ENCODE measurements around the gene HDAC4.

Gene HDAC4

DNA sequence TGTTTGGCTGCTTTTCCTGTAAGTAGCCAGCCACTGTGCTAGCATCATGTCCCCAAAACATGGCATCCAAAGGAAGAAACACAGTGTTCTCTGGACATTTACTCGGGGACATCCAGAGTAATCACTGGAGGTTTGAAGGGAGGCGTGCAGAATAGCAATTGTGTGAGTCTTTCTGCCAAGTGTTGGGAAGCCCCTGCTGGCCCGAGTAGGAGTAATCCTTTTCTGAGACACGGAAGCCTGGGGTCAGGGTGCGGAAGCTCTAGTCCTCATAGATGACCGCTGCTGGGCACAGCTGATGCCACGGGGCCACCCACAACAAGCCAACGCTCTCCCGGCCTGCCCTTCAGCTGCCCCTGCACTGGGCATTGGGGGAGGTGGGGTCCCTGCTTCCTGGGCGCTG, 24.8 kb upstream of the HDAC4 start:
- no peak for DNase-seq

DNA sequence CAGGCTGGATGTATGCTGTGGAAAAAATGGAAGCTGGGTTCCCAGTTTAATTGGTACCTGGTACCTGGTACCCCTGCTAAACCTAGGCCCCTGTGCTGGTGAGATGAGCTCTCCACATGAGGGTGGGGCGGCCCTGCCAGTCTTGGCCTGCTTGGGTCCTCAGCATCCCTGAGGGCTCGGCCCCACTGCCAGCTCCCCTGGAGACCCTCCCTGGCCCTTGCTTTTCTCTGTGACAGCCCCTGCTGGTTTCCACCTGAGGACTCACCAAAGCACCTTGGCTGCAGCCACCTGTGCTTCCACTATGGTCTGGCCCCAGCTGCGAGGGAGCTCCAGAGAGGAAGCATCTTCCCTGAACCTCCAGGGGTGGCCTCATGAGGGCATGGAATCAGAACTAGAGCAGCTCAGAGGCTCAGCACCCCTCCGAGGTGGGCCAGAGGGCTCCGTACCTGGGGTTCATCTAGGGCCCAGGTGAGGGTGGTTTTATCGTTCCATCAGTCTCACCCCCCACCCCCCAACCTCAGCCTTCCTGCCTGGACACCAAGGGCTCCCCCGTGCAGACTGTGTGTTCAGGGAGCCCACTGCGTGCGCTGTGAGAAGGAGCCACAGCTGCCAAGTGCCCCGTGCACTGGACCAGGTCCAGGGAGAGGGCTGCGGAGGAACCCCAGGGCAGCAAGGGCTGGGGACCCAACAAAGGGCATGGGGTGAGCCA, 23.7 kb upstream of the HDAC4 start:
- DNase-seq, result no peak

DNA sequence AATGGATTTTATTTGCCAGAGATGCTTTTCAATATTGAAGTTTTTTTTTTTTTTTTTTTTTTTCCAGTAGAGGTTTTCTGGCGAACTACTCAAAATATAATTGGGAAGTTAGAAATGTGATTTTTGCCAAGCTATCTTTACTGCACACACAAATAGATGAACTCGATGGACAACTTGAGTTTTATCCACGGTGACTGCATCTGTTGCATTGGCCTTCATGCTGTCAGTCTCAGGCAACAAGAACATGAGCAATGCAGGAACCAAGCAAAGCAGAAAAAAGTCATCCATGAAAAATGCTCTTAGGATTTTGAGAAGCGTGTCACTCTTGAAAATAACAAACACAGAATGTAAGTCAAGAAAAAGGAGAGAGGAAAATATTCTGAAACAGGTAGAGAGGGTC, 22.7 kb upstream of the HDAC4 start:
- DNase-seq, result no peak

DNA sequence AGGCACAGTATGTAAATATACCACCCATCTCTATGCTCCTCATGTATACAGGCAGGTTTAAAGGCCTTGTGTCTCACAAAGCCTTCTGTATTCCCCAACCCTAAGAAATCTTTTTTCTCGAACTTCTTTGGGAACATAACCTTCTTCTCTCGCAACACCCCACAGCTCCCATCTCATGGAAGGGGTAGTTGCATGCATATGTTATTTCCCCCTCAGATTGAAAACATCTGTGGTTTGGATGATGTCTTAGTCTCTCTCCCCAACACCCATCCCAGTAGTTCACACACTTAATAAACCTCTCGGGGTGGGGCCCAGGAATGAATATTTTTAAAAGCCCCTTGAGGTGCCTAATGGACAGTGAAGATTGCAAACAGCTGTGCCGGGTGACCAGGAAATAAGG, 21.0 kb upstream of the HDAC4 start:
- no peak for DNase-seq

DNA sequence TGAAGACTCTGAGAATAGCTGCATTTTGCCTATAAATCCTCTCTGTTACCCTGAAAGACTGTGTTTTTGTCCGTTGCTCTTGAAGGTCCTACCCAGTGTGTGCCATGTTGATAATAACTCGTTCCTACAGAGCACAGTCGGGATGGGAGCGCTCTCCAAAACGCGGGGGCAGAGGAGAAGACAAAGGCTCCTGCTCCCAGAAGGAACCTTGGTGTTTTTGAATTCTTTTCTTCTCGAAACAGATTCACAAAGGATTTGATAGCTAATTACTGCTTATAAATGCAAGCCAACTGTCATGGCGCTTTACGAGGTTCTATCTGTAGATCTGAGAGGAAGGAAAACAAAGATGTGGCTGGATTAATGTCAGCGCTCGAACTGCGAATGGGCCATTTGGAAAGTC, 19.3 kb upstream of the HDAC4 start:
- no peak for DNase-seq

DNA sequence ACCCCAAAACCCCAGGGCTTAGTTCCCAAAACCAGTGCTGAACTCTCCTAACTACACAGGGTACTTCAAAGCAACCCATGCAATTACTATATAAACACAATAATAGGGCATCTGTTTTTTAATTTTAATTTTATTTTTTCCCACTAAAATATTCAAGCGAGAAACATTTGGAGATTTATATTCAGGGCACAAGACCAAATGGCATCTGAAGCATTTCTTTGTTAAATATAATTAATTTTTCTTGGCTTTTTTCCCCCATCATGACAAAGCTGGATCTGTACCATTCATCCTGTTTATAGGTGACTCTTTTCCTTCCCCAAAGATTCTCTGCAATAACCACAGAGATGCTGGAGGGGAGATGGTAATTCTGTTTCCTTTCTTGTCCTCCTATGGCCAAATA, 18.1 kb upstream of the HDAC4 start:
- DNase-seq, result no peak

DNA sequence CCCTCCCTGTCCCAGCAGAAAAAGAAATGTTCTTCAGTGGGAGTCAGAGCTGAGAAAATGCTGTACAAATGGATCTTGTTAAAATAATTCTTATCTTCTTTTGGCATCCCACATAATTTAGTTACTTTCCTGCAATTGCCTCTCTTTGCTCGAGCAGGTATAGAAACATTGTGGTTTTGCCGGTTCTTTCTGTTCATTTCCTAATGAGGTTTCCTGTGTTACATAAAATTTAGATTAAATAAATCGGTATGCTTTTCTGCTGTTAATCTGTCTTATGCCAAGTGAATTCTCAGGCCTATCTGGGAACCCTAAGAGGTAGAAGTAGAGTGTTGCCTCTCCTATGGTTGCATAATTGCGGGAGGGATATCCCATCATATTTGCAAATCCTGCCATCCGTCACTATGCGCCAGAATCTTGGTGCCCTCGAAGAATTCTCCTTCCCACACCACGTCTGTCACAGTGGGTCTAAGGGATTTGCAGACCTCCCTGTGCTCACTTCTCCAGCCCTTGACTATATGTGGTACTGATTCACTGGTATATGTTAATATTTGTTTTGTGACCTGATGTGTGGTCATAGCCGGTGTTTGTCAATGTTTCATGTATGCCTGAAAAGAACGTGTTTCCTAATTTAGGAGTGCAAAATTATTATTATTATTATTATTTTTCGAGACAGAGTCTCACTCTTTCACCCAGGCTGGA, 12.2 kb upstream of the HDAC4 start:
- DNase-seq, result no peak

DNA sequence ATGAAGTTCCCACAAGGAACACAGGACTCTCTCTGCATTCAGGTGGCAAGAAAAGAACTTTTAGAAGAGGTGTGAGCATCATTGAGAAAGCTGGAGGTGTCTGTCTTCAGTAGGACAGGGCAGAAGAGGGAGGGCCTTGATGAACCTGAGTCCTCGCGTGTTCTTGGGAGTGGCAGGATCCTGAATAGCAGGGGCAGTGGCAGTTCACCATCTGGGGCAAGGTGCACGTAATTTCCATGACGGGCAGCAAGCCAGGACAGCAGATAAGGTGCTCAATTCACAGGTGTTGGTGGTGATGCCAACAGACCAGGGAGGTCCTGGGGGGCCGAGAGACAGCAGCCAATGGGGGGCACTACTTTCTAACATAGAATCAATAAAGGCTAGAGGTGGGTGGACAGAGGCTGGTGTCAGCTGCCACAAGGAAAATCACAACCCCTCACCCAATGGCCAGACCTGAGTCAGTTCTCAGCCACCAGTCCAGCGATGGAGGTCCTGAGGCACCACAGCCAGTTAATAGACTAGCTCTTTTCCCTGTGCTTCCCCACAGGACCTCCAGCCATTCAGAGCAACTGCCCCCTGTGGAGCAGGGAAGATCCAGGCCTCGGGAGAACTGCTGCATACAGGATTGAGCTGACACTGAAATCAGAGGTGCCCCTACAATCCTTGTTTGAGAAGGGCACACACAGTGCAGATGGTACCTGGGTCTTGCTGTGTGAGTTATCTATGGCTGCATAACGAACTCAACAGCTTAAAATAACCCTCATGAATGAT, 10.9 kb upstream of the HDAC4 start:
- DNase-seq, result no peak

DNA sequence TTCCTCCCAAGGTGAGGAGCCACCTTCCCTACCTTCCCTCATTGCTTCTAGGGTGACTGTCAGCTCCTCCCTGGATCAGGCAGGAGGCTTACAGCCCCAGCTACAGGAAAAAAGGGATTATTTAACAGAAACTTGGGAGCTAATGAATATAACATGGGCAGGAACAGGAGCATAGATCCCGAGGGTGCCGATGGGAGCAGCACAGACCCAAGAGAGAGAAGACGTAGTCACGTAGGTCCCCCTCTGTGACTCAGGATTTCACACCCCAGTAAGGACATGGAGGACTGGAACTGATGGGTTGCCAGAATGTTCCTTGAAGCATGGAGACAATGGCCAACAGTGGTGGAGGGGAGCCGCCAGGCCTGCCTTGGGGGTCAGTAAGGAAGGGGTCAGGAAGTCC, 10.3 kb upstream of the HDAC4 start:
- DNase-seq, result no peak

DNA sequence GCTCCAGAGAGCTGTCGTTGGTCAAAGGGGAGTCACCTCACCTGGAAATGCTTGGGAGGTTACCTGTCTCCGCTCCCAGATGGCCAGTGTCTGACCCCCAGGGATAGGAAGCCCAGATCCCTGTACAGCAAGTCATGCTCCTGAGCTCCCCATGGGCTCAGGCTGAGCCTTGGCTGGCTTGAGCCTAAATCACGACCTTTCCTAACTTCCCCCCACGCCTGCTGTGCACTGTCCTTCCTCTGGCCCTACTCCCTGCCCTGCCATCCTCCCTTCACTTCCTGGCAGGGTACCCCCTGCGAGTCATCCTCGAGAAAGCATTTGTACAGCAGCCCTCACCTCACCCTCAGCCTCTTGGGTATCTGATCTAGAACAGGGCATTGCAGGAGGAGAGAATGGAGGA, 9.2 kb upstream of the HDAC4 start:
- DNase-seq, result no peak

DNA sequence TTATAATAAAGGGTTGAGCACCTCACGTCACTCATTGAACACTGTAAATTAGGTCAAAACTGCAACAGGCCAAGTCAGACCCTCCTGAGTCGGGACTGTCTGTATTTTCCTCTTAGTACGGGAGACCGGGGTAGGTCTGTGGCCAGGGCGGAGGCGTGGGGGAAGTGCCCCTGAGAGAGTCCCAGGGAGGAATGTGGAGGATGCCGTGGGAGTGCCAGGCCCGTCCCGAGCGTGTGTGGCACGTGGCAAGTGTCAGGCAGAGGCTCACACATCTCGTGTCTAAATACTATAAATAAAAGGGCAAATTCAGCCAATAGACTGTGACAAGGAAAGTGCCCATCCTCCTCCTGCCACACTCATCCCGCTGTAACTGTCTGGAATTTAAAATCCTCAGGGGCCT, 6.3 kb upstream of the HDAC4 start:
- no peak for DNase-seq

DNA sequence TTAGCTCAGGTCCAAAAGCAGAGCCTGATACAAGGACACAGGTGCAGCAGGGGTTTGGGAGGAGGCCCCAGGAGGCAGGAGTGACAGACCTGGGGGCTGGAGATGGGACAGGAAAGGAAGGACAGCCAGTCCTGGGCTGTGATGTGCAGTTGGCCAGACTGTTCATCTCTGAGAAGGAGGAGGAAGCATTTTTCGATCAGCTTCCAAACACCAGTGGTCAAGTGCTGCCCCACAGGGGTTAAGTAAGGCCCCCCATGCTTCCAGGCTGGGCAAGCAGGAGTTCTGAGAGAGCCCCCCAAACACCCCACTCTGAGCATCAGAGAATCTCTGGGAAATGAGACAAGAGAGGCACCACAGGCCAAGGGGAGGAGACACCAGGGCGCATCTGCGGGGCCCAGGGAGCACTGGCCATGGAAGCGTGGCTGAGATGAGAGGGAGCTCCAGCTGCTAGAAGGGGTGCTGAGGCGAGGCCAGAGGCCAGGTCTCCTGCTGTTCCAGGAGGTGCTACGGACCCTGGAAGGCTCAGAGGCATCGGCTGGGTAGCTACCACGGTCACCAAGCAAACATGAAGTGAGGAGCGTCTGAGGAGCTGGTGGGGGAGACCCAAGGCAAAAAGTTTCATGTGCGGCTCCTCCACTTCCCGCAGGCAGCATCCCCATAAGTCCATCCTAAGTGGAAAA, 5.6 kb upstream of the HDAC4 start:
- DNase-seq, result no peak

DNA sequence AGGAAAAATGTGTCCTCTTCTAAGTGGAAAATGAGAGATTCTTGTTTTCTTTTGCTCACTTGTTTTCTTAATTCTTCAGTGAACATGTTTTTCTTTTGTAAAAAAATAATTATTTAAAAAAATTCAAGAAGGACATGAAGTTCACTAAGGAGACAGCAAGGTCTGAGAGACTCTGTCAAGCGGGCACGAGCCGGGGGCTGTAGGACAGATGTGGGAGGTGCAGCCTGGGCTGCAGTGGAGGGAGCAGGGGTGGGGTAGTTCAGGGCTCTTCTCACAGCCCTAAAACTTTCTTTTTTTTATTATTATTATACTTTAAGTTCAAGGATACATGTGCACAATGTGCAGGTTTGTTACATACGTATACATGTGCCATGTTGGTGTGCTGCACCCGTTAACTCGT, 4.3 kb upstream of the HDAC4 start:
- DNase-seq, result no peak

DNA sequence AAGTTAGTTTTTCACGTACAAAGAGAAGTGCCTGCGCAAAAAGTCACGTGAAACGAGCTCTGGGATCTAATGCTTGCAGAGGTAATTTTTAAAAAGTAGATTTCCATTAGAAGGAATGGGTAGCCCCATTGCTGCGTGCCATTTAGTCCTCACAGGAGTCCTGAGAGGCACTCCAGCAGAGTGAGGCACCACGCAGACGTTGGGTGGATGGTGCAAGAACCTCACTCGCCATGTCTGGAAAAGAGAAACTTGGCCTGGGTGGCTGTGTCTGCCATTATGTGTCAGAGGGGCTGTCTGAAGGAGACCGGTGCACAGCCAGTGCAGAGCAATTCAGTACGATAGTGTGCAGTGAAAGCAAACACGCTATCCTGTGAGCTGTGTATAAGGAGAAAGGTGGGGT, 1.8 kb upstream of the HDAC4 start:
- DNase-seq, result no peak

DNA sequence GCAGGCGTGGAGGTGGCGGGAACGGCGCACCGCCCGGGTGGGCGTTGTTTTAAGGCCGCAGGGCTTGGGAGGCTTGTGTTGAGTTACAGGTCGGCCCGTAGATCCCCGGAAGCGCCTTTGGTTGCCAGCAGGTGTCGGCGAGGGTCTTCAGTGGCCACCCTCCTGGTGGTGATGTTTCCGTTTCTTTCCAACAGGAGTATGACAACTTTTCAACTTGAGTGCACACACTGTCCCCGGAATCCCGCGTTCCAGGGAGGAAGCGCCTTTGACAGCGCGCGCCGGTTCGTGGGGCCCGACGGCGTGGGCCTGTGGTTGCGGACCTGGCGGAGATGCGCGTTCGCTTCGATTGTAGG, 1.0 kb upstream of the HDAC4 start:
- DNase-seq, result no peak

DNA sequence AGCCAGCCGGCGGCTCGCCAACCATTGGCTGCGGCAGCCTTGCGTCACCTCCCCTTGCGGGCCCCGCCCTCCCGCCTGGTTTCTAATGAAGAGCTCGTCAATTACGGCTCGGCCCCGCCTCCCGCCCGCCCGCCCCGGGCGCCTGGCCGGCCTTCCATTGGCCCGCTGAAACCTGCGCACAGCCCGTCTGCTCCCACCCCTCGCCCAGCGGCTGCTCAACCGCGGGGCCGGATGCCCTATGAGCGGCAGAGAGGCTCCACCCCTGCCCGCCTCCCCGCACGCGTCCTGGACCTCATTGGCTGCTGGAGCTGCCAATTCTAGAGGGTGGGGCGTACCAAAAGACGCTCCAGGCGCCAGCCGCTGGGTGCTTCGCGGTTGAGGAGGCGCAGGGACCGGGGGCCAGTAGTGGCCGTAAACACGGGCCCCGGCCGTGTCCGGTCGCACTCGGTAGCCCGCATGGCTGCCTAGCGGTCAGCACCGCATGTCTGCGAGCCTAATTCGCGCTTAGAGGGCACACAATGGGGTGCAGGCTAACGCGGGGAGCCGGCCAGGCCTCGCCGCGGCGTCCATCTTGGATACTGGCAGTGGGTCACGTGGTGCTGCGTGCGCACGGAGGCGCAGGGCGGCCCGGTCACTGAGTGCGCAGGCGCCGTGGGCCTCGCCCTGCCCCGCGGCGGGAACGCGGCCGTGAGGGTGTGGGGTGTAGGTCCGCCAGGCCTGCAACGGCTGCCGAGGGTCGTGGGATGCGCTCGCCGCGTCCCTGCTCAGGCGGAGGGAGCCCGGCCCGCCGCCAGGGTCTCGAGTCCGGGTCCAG, 454 bp upstream of the HDAC4 start:
- DNase-seq, result peak; percentile 100

DNA sequence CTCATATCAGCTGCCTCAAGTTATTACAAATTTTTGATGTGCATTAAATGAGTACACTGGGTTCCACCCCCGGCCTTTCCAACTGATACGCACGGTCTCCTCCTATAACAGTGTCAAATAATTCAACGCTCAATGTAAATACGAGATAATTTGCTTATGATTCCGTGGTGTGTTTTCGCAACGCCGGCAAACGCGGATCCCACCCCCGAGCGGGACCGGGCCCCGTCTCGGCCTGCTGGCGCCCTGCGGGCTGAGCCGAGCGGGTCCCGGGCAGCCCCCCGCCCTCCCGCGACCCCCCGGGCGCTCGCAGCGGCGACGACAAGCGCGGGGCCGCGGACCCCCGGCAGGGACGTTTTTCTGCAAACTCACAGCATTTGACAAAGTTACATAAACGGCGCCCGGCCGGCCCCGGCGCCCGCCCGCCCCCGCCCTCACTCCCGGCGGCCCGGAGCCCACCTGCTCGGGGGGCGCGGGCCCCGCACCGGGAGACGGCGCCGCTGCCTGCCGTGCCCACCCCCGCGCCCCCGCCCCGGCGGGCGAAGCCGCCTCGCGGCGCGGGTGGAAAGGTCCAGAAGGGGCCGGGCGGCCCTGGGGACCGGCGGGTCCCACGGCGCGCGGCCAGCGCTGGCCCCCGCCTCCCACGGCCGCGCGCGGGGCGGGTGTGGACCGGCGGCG, 762 bp downstream of the HDAC4 start:
- no peak for DNase-seq

DNA sequence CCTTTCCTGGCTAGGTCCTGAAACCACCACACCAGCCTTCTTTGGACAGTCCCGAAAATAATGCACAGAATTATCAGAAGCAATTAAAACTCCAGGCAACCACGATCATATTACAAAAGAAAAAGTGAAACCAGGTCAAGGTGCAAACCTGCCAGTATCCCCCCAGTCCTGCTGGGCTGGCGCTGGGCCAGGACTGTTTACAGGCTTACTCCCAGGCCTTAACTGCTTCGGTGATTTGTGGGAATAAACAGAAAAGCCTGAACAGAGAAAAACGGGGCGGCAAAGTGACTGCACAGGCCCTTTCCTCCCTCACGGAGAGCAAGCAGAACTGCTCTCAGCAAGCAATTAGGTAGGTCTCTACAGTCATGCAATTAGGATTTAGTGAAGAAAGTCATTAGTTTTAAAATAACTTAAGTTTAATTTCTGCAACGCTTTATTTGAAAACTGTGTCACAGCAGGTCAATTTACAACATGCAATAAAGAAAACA, 1.3 kb downstream of the HDAC4 start:
- DNase-seq, result peak; percentile 32

DNA sequence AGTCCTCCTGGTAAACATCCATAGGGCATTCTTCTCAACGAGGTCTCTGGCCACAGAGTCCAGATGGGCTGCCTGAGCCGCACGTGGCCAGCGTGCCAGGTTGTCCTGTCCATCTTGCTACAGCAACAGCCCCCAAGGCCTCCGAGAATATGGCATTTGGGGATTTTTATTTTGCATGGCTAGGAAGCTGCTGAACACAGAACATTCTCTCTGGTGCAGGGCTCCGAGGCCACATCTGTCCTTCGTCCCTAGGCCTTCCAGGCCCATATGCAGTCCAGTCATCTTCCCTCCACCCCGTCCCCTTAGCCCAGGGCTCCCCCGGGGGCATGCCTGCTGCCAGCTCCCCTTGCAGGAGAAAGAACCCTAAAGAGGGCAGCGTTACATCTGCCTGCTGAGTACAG, 2.3 kb downstream of the HDAC4 start:
- DNase-seq, result no peak

DNA sequence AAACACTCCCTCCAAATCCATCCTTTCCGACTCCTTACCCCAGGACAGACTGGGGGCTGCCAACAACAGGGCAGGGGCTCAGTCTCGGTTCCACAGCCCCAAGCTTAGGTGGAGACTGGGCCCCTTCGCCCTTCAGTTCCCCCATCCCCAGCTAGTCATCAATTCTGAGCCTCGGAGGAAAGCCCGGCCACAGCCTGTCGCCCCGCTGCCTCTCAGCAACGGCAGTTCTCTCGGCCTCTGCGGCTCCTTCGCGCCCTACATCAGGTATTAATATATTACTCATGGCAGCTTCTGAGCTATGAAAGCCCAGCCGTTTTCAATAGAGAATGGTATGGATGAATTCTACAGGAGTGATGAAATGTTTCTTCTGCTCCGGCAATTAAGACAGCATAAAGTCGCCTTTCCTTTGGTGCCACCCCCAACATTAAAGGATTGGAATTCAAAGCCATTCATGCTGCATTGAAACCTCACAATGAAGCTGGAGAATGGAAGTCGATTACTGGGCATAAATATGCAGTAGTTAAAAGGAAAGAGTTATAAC, 2.8 kb downstream of the HDAC4 start:
- DNase-seq, result no peak

DNA sequence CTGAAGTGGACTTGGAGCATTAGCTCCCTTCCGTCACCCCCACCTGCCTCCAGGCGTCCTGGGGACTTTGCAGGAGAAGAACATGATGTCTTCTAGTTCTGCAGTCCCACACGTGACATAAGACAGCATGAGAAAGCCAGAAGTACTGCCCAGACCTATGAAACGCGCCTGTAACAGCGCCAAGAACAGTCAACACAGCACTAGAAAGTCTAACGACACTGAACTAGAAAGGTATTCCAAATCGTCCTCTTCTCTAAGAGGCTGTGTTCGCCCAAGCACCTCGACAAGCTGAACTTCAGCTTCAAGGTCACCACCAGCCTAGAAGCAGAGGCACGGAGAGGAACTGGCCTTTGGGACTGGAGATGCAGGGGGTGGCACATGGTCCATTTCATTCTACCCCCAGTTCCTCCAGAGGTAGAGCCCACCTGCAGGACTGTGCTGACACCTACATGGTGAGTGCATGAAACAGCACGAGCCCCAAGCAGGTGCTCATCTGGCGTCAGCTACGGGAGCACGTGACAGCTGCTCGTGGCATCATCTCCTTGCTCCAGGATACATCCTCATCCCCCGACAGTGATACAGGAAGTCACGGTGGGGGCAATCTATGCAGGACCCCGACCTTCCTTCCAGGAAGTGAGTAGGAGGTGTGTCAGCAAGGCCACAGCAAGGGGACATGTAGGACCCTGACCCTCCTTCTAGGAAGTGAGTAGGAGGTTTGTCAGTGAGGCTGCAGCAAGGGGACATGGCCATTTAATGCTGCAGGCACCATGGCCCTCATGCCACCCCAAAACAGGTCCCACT, 3.7 kb downstream of the HDAC4 start:
- DNase-seq, result no peak
